AG04450 (cell line): ENCODE measurements around the gene MYMK. TPM values are rescaled to one million over a fixed set of nuclear protein-coding genes. Genes with fewer than 3 reads are reported as not detected.

Experiments
- CTCF ChIA-PET: fragments of 300-600, 350-600 bp; formaldehyde crosslinking; extraction: SDS; loops from one replicate; lab custom pipeline; 2022; ENCODE audit warnings: antibody characterized with exemption, inconsistent platforms; lab: Charles Lee
- POLR2A ChIA-PET: fragments of 350-600 bp; formaldehyde crosslinking; extraction: SDS; loops from one replicate; lab custom pipeline; 2021; ENCODE audit warnings: antibody characterized with exemption, inconsistent platforms; lab: Yijun Ruan, JAX
- DNase-seq: peaks from one replicate; pipeline ENCODE4 v3.0.0-alpha.2; 2011; ENCODE audit warnings: low read depth, low spot score
- H3K27ac ChIP-seq: one replicate; pipeline ENCODE4 v1.5.1; 2012; ENCODE audit warnings: low read depth, low read length, control low read depth
- H3K27me3 ChIP-seq: one replicate; pipeline ENCODE4 v1.6.0; 2012; ENCODE audit warnings: low read length; ENCODE audit not compliant: control insufficient read depth, insufficient read depth
- H3K4me3 ChIP-seq: 2 replicates; pipeline ENCODE4 v1.5.1; 2011; ENCODE audit warnings: mild to moderate bottlenecking, low read depth, low read length, control low read depth
- H3K9me3 ChIP-seq: 2 replicates; pipeline ENCODE4 v1.5.1; 2012; ENCODE audit warnings: low read length; ENCODE audit not compliant: control insufficient read depth, insufficient read depth
- polyA minus RNA-seq: library from RNA; depleted of rRNA, polyadenylated mRNA; stranded (reverse); fragments of >200 nt; gene quantifications from 2 replicates; pipeline ENCODE4 v1.2.3, GENCODE V29; 2011; rRNA and poly(A)+ RNA removed
- polyA plus RNA-seq: library from polyadenylated mRNA; depleted of rRNA; stranded (reverse); fragments of >200 nt; gene quantifications from 2 replicates; pipeline ENCODE4 v1.2.3, GENCODE V29; 2011; rRNA removed
- TF ChIP-seq, protein P1 (sequence below): IDR thresholded peaks from 2 replicates; pipeline ENCODE4 v1.5.1; 2011; ENCODE audit warnings: low read depth, low read length, control low read depth, inconsistent platforms

MYMK gene
- polyA plus RNA-seq (not detected in 2 replicates), polyA minus RNA-seq (not detected in 2 replicates)

- Histone ChIP-seq H3K27me3 (peaks cover 74% of the 10 kb centered on the region), H3K4me3 (no peak within 1 kb of the TSS), H3K9me3 (no peaks in the 10 kb centered on the region; the same call in 1 of the 2 replicates), H3K27ac (no peak within 1 kb of the TSS)
- CTCF ChIA-PET = no interaction called here
- TF ChIP-seq, protein P1, sequence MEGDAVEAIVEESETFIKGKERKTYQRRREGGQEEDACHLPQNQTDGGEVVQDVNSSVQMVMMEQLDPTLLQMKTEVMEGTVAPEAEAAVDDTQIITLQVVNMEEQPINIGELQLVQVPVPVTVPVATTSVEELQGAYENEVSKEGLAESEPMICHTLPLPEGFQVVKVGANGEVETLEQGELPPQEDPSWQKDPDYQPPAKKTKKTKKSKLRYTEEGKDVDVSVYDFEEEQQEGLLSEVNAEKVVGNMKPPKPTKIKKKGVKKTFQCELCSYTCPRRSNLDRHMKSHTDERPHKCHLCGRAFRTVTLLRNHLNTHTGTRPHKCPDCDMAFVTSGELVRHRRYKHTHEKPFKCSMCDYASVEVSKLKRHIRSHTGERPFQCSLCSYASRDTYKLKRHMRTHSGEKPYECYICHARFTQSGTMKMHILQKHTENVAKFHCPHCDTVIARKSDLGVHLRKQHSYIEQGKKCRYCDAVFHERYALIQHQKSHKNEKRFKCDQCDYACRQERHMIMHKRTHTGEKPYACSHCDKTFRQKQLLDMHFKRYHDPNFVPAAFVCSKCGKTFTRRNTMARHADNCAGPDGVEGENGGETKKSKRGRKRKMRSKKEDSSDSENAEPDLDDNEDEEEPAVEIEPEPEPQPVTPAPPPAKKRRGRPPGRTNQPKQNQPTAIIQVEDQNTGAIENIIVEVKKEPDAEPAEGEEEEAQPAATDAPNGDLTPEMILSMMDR = no peak
- POLR2A ChIA-PET = no interaction called here
- no peak for DNase-seq
These were observed at the start of gene MYMK for GRCh38 chr9:133524679-133525228. TSS of gene MYMK (minus strand) at chr9:133524959. CDS start at chr9:133524844, 115 bp downstream.

- ChIA-PET CTCF (no interaction called here), POLR2A (no interaction called here)
- H3K27me3 ChIP-seq = peaks cover 46% of the 10 kb centered on the region
- H3K9me3 ChIP-seq = no peaks in the 10 kb centered on the region; the same call in 1 of the 2 replicates
- no peak overlapping the region for H3K27ac ChIP-seq
- no peak overlapping the region for H3K4me3 ChIP-seq
- TF ChIP-seq, protein P1 = no peak
- DNase-seq = no peak
These were observed 49.2 kb upstream of the MYMK start for GRCh38 chr9:133573791-133574515.

- TF ChIP-seq, protein P1 = no peak
- H3K4me3 ChIP-seq = no peak overlapping the region
- no peak overlapping the region for H3K27ac ChIP-seq
- ChIA-PET POLR2A (no interaction called here), CTCF (no interaction called here)
- peaks cover 38% of the 10 kb centered on the region for H3K27me3 ChIP-seq
- DNase-seq = no peak
- H3K9me3 ChIP-seq = no peaks in the 10 kb centered on the region; the same call in 1 of the 2 replicates
These were observed 48.1 kb upstream of the MYMK start for GRCh38 chr9:133572821-133573361.

DNA sequence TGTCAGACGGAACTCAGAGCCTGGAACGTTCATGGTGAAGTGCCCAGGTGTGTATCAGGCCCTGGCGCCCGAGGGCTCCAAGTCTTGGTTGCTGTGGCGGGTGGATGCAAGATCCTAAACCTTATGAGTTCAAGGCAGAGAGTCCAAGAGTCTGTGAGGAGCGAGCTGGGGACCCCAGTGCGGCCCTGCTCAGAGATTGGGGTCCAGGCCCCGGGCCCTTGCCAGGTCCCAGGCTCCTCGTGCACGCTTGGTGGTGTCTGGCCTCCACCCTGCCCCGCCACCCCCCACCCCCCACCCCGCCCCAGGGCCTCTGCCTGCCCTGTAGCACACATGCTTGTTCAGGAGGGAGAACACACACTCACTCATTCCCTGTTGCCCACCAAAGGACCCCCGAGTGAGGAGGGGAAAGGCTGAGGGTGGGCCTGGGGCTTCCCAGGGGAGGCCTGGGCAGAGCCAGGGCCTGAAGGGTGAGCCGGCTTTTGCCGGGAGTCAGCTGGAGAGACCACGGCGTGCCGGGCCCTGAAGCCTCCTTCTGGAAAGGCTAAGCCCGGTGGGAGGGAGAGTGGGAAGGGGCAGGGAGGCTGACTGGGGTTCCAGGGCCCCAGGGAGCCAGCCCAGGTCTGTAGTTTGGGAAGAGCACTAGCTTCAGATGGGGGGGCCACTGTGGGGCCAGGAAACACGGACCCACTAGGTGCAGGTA lies 47.3 kb upstream of the MYMK start:
- POLR2A ChIA-PET = no interaction called here
- no peak for DNase-seq
- H3K27me3 ChIP-seq = peaks cover 32% of the 10 kb centered on the region
- CTCF ChIA-PET = no interaction called here
- no peaks in the 10 kb centered on the region; the same call in 1 of the 2 replicates for H3K9me3 ChIP-seq
- no peak overlapping the region for H3K27ac ChIP-seq
- TF ChIP-seq, protein P1 = no peak
- H3K4me3 ChIP-seq = no peak overlapping the region
